HG02759 (cell line): ENCODE measurements around the gene CEBPZOS.

ENCODE experiments used
- ATAC-seq: cut with Tn5 transposase; IDR thresholded peaks from one replicate; pipeline ENCODE4 v1.9.1; 2021; ENCODE audit warnings: mild to moderate bottlenecking, moderate library complexity; ENCODE audit not compliant: unreplicated experiment

Gene CEBPZOS

GRCh38 chr2:37231241-37232130 is 35.2 kb downstream of the CEBPZOS start, which contains the start of the genes CEBPZ and NDUFAF7:
CEBPZ (minus strand) TSS chr2:37231596; CDS start chr2:37231567, 29 bp downstream.
NDUFAF7 (plus strand) TSS chr2:37231658; CDS start chr2:37231706, 48 bp downstream.
- ATAC-seq = peak; percentile 95

GRCh38 chr2:37232131-37232933 is 36.0 kb downstream of the CEBPZOS start:
- peak; percentile 8 for ATAC-seq

GRCh38 chr2:37243435-37243834 is 47.1 kb downstream of the CEBPZOS start:
- no peak for ATAC-seq

- no peak for ATAC-seq
Observed at GRCh38 chr2:37244017-37244416, 47.7 kb downstream of the CEBPZOS start.

GRCh38 chr2:37244755-37245154 is 48.5 kb downstream of the CEBPZOS start:
- no peak for ATAC-seq

GRCh38 chr2:37246205-37246604 is 49.9 kb downstream of the CEBPZOS start:
- ATAC-seq = no peak

GRCh38 chr2:37250869-37251740 is 54.8 kb downstream of the CEBPZOS start:
- no peak for ATAC-seq
